ENCODE measurements around the gene C20orf144.

- TF ChIP-seq CTCF (conservative IDR thresholded peaks at IDR 0.05; ENCODE audit: low read depth, low read length): no peak
- no peak for TF ChIP-seq EZH2 (IDR thresholded peaks at IDR 0.05; ENCODE audit: low read length, unreplicated experiment)
These were observed 26.9 kb downstream of the C20orf144 start for GRCh38 chr20:33688938-33689424.

All from PC-3 (cell line).